H1 (cell line): ENCODE measurements around the gene LHX5.

Experiments used
- BRCA1 ChIP-seq: IDR thresholded peaks from 2 replicates; pipeline ENCODE4 v1.6.1; 2012; ENCODE audit warnings: low read depth, low read length, improper control_type of control experiment
- CREB1 ChIP-seq: IDR thresholded peaks from 2 replicates; pipeline ENCODE4 v1.6.1; 2012; ENCODE audit warnings: inconsistent platforms
- E2F6 ChIP-seq: IDR thresholded peaks from 2 replicates; pipeline ENCODE4 v1.6.1; 2012; ENCODE audit warnings: inconsistent platforms
- EP300 ChIP-seq, 2 experiments: IDR thresholded peaks; 1 replicate in 1 of 2; 2 replicates in 1 of 2; pipeline ENCODE4 v1.6.1; 2011 to 2012; ENCODE audit warnings: low read depth in 2 of 2, low read length in 2 of 2, mild to moderate bottlenecking in 2 of 2, borderline replicate concordance in 1 of 2, inconsistent platforms in 1 of 2, moderate library complexity in 1 of 2
- EZH2 ChIP-seq: fragments of 200-600 bp; sonication (generic); IDR thresholded peaks from 2 replicates; pipeline ENCODE4 v1.7.1; 2012; ENCODE audit warnings: low read depth, mild to moderate bottlenecking, moderate library complexity, low read length, inconsistent platforms; ENCODE audit not compliant: severe bottlenecking
- KDM1A ChIP-seq: fragments of 200-600, 300-600 bp; sonication (generic); IDR thresholded peaks from 2 replicates; pipeline ENCODE4 v1.7.1; 2016; ENCODE audit warnings: mild to moderate bottlenecking, low read length, borderline replicate concordance
- POLR2A ChIP-seq, 2 experiments: IDR thresholded peaks; 1 replicate in 1 of 2; 2 replicates in 1 of 2; pipeline ENCODE4 v1.6.1; 2011; ENCODE audit warnings: low read depth in 2 of 2, low read length in 2 of 2, mild to moderate bottlenecking in 2 of 2; ENCODE audit errors: control extremely low read depth in 1 of 2
- SIN3A ChIP-seq, 2 experiments: IDR thresholded peaks in 1 of 2; conservative IDR thresholded peaks in 1 of 2; 2 replicates each; pipeline ENCODE4 v1.6.1; 2011 to 2012; ENCODE audit warnings: low read length in 2 of 2, improper control_type of control experiment in 1 of 2, low read depth in 1 of 2, mild to moderate bottlenecking in 1 of 2
- SP1 ChIP-seq: IDR thresholded peaks from 2 replicates; pipeline ENCODE4 v1.6.1; 2011; ENCODE audit warnings: low read depth, low read length
- SUZ12 ChIP-seq: fragments of 200-600 bp; sonication (generic); IDR thresholded peaks from 2 replicates; pipeline ENCODE4 v1.6.1; 2012; ENCODE audit warnings: mild to moderate bottlenecking, inconsistent platforms, low read length, moderate library complexity, mixed read lengths
- TAF1 ChIP-seq: IDR thresholded peaks from 2 replicates; pipeline ENCODE4 v1.6.1; 2011; ENCODE audit warnings: mild to moderate bottlenecking, low read depth, low read length
- ZNF274 ChIP-seq: IDR thresholded peaks from 2 replicates; pipeline ENCODE4 v1.7.0; 2012; ENCODE audit warnings: low read length, borderline replicate concordance; ENCODE audit errors: extremely low read depth
- TF ChIP-seq, protein P1 (sequence below), 3 experiments: IDR thresholded peaks; 1 replicate in 2 of 3; 2 replicates in 1 of 3; pipeline versions ENCODE4 v1.5.1 to v1.6.1; 2011; ENCODE audit warnings: low read length in 3 of 3, mild to moderate bottlenecking in 3 of 3, inconsistent platforms in 2 of 3, low read depth in 1 of 3, moderate library complexity in 1 of 3; ENCODE audit not compliant: insufficient read depth in 1 of 3; ENCODE audit errors: control extremely low read depth in 1 of 3

GRCh38 chr12:113498490-113498889 is 26.8 kb upstream of the LHX5 start:
- TF ChIP-seq EZH2 (no peak), ZNF274 (no peak), E2F6 (no peak), EP300 (IDR thresholded peaks at IDR 0.05; ENCODE audit: borderline replicate concordance in 1 of 2, low read depth in 2 of 2, low read length in 2 of 2) (no peak), CREB1 (no peak), POLR2A (IDR thresholded peaks at IDR 0.05; ENCODE audit: control extremely low read depth in 1 of 2, low read depth in 2 of 2, low read length in 2 of 2) (no peak), KDM1A (peak; percentile 84), SUZ12 (no peak), BRCA1 (no peak), TAF1 (no peak), SP1 (no peak), SIN3A (conservative IDR thresholded peaks at IDR 0.05 in 1 of 2, IDR thresholded peaks at IDR 0.05 in 1 of 2; ENCODE audit: low read depth in 1 of 2, low read length in 2 of 2) (no peak)
- TF ChIP-seq, protein P1, sequence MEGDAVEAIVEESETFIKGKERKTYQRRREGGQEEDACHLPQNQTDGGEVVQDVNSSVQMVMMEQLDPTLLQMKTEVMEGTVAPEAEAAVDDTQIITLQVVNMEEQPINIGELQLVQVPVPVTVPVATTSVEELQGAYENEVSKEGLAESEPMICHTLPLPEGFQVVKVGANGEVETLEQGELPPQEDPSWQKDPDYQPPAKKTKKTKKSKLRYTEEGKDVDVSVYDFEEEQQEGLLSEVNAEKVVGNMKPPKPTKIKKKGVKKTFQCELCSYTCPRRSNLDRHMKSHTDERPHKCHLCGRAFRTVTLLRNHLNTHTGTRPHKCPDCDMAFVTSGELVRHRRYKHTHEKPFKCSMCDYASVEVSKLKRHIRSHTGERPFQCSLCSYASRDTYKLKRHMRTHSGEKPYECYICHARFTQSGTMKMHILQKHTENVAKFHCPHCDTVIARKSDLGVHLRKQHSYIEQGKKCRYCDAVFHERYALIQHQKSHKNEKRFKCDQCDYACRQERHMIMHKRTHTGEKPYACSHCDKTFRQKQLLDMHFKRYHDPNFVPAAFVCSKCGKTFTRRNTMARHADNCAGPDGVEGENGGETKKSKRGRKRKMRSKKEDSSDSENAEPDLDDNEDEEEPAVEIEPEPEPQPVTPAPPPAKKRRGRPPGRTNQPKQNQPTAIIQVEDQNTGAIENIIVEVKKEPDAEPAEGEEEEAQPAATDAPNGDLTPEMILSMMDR (IDR thresholded peaks at IDR 0.05; ENCODE audit: control extremely low read depth in 1 of 3, insufficient read depth in 1 of 3, low read depth in 1 of 3, low read length in 3 of 3) = no peak
